Measurements from ENCODE around the gene CDKL1. TPM values are rescaled to one million over a fixed set of nuclear protein-coding genes. Genes with fewer than 3 reads are reported as not detected.

The CDKL1 gene
- total RNA-seq, 2 donors from 2014 or later = 16.2 to 36.2 TPM

DNA sequence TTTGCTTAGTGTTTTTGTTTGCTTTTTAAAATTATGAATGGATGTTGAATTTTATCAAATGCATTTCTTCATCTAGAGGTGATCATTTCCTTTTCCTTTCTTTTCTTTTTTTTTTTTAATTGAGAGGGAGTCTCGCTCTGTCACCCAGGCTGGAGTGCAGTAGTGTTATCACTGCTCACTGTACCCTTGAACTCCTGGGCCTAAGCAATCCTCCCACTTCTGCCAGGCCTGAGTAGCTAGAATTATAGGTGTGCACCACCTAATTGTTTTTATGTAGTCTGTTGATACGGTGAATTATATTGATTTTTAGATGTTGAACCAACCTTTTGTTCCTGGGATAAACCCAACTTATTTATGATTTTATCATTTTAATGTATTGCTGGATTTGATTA lies 1.5 kb upstream of the CDKL1 start:
- H3K4me3 ChIP-seq = no peak overlapping the region
- H3K9ac ChIP-seq (ENCODE audit: low read depth in 2 of 2, low read length in 2 of 2) = no peak overlapping the region
- H3K27me3 ChIP-seq = no peaks in the 10 kb centered on the region
- H3K9me3 ChIP-seq = no peaks in the 10 kb centered on the region
- H3K4me1 ChIP-seq = no peaks in the 10 kb centered on the region
- no peak for DNase-seq
- intact Hi-C loops (cut with DNase I) = no loop called here
- H3K27ac ChIP-seq = no peak overlapping the region
- TF ChIP-seq, protein P1, sequence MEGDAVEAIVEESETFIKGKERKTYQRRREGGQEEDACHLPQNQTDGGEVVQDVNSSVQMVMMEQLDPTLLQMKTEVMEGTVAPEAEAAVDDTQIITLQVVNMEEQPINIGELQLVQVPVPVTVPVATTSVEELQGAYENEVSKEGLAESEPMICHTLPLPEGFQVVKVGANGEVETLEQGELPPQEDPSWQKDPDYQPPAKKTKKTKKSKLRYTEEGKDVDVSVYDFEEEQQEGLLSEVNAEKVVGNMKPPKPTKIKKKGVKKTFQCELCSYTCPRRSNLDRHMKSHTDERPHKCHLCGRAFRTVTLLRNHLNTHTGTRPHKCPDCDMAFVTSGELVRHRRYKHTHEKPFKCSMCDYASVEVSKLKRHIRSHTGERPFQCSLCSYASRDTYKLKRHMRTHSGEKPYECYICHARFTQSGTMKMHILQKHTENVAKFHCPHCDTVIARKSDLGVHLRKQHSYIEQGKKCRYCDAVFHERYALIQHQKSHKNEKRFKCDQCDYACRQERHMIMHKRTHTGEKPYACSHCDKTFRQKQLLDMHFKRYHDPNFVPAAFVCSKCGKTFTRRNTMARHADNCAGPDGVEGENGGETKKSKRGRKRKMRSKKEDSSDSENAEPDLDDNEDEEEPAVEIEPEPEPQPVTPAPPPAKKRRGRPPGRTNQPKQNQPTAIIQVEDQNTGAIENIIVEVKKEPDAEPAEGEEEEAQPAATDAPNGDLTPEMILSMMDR (IDR thresholded peaks at IDR 0.05) = no peak
- H3K36me3 ChIP-seq = no peaks in the 10 kb centered on the region

DNA sequence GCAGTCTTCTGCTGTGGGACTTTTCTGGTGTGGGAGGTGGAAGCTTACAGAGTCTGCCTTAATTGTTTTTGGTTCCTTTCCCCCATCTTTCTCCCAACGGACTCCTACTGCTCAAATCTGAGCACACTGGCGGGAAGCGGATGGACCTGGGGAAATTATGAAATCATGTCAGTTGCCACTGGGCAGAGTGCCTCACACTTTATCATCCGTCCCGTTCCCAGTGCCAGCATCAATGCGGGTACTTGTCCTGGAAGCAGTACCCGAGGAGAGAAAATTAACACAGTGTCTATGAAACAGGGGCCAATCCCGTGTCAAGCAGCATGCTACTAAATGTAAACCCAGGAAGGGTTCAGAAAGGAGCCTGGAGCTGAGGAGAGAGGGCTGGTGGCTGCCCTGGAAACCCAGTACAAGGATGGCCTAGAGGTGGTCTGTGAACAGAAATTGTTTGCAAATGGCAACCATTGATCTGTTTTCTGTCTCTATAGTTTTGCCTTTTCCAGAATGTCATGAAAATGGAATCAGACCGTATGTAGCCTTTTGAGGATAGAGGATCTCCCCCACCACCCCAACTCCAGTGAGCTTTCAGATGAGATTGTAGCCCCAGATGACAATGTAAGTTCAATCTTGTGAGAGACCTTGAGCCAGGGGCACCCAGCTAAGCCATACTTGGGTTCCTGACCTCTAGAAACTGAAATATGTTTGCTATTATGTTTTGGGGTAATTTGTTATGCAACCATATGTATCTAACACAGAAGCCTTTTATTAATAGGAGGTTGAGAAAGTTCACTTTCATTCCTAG lies 908 bp upstream of the CDKL1 start:
- Histone ChIP-seq H3K27me3 (no peaks in the 10 kb centered on the region), H3K4me3 (peak overlapping the region; percentile 71), H3K4me1 (no peaks in the 10 kb centered on the region), H3K36me3 (no peaks in the 10 kb centered on the region), H3K9me3 (no peaks in the 10 kb centered on the region), H3K9ac (ENCODE audit: low read depth in 2 of 2, low read length in 2 of 2) (peak overlapping the region; percentile 76 to 86), H3K27ac (peak overlapping the region; percentile 92)
- TF ChIP-seq, protein P1 (IDR thresholded peaks at IDR 0.05) = no peak
- DNase-seq = peak; percentile 54
- intact Hi-C loops (cut with DNase I) = no loop called here

DNA sequence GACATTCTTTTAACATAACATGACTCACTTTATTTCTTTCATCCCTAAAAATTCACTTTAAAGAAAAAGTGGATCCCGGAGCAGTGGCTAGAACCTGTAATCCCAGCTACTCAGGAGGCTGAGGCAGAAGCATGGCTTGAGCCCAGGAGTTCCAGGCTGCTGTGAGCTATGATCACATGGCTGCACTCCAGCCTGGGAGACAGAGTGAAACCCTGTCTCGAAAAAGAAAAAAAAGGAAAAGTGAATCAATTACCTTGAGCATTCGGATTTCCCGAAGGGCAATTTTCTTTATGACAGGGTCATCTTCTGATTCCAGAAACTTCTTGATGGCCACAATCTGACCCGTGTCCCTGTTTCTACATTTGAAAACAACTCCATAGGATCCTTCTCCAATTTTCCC lies 1.2 kb downstream of the CDKL1 start:
- peak; percentile 47 for DNase-seq
- TF ChIP-seq, protein P1 (IDR thresholded peaks at IDR 0.05) = no peak
- peak overlapping the region; percentile 92 for H3K27ac ChIP-seq
- H3K9me3 ChIP-seq = no peaks in the 10 kb centered on the region
- no peak overlapping the region for H3K9ac ChIP-seq (ENCODE audit: low read depth in 2 of 2, low read length in 2 of 2)
- H3K4me1 ChIP-seq = no peaks in the 10 kb centered on the region
- no peaks in the 10 kb centered on the region for H3K27me3 ChIP-seq
- H3K36me3 ChIP-seq = no peaks in the 10 kb centered on the region
- peak overlapping the region; percentile 71 for H3K4me3 ChIP-seq
- intact Hi-C loops (cut with DNase I) = no loop called here

DNA sequence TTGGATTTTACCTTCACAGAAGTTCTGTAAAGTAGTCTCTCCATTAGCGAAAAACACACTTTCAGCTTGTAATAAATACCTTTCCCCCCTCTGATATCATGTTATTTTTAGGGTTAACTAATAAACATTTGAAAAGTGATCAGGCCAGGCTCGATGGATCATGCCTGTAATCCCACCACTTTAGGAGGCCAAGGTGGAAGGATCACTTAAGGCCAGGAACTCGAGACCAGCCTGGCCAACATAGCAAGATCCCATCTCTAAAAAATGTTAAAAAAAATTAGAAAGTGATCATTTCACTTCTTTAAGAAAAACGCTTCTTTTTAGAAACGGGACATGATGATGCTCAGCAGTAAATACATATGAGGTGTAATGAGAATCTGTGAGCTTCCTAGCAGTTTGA lies 2.0 kb downstream of the CDKL1 start:
- H3K4me1 ChIP-seq = no peaks in the 10 kb centered on the region
- H3K27me3 ChIP-seq = no peaks in the 10 kb centered on the region
- TF ChIP-seq, protein P1 (IDR thresholded peaks at IDR 0.05) = no peak
- no peak overlapping the region for H3K9ac ChIP-seq (ENCODE audit: low read depth in 2 of 2, low read length in 2 of 2)
- no peak overlapping the region for H3K4me3 ChIP-seq
- no peak for DNase-seq
- H3K9me3 ChIP-seq = no peaks in the 10 kb centered on the region
- H3K36me3 ChIP-seq = no peaks in the 10 kb centered on the region
- intact Hi-C loops (cut with DNase I) = no loop called here
- no peak overlapping the region for H3K27ac ChIP-seq

DNA sequence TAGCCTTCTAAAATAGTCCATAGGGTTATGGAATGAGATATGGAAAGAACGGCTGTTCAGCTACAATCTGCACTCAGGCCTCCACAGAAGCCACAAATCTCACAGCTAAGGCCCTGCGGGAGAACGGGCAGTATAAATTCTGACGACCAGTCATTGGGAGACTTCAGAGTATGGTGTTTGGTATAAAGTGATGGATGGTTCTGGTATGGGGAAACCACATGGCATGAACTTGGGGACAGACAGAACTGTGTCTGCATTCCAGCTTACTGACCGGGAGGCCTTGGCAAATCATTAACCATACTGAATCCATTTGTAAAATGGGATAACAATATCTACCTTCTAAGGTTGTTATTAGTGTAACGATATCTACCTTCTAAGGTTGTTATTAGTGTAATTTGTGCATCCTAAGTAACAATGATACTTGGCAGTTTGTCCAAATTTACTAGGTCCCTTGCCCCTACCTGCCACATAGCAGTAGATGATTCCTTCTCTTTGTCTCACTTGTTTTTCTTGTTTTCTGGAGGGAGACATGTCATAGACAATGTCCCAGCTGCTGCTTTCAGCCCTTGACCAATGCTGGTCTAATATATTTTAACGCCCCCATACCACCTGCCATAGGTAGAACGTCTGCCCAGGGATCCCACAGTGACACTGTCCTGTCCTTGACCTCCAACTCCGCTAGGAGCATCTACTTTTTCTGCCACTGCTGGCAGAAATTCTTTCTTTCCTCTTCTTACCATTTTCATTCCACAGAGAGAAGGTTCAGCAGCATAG lies 6.8 kb downstream of the CDKL1 start:
- DNase-seq = no peak
- TF ChIP-seq, protein P1 (IDR thresholded peaks at IDR 0.05) = no peak
- H3K27me3 ChIP-seq = no peaks in the 10 kb centered on the region
- no peak overlapping the region for H3K9ac ChIP-seq (ENCODE audit: low read depth in 2 of 2, low read length in 2 of 2)
- no peak overlapping the region for H3K4me3 ChIP-seq
- no peaks in the 10 kb centered on the region for H3K4me1 ChIP-seq
- intact Hi-C loops (cut with DNase I) = no loop called here
- no peak overlapping the region for H3K27ac ChIP-seq
- no peaks in the 10 kb centered on the region for H3K9me3 ChIP-seq
- H3K36me3 ChIP-seq = no peaks in the 10 kb centered on the region

All from colonic mucosa (tissue), 4 donors.